H1 (cell line): ENCODE results near the gene REEP2. TPM values are rescaled to one million over a fixed set of nuclear protein-coding genes. Genes with fewer than 3 reads are reported as not detected.

ENCODE experiments used
- BACH1 ChIP-seq: IDR thresholded peaks from 2 replicates; pipeline ENCODE4 v1.6.1; 2012; ENCODE audit warnings: low read length, improper control_type of control experiment
- BRCA1 ChIP-seq: IDR thresholded peaks from 2 replicates; pipeline ENCODE4 v1.6.1; 2012; ENCODE audit warnings: low read depth, low read length, improper control_type of control experiment
- CTBP2 ChIP-seq: IDR thresholded peaks from 2 replicates; pipeline ENCODE4 v1.7.0; 2011; ENCODE audit warnings: borderline replicate concordance, mild to moderate bottlenecking, moderate library complexity, mixed read lengths, low read length; ENCODE audit not compliant: insufficient read depth, insufficient read length
- E2F6 ChIP-seq: IDR thresholded peaks from 2 replicates; pipeline ENCODE4 v1.6.1; 2012; ENCODE audit warnings: inconsistent platforms
- EGR1 ChIP-seq: IDR thresholded peaks from 2 replicates; pipeline ENCODE4 v1.6.1; 2011; ENCODE audit warnings: low read depth, low read length, borderline replicate concordance
- KDM1A ChIP-seq: fragments of 200-600, 300-600 bp; sonication (generic); IDR thresholded peaks from 2 replicates; pipeline ENCODE4 v1.7.1; 2016; ENCODE audit warnings: mild to moderate bottlenecking, low read length, borderline replicate concordance
- KDM4A ChIP-seq: IDR thresholded peaks from one replicate; pipeline ENCODE4 v1.7.1; 2012; ENCODE audit warnings: low read depth, mild to moderate bottlenecking, moderate library complexity, low read length, inconsistent platforms; ENCODE audit not compliant: severe bottlenecking
- MAX ChIP-seq: IDR thresholded peaks from 2 replicates; pipeline ENCODE4 v1.6.1; 2012; ENCODE audit warnings: inconsistent platforms
- PHF8 ChIP-seq: fragments of 200-600 bp; sonication (generic); conservative IDR thresholded peaks from 2 replicates; pipeline ENCODE4 v1.7.1; 2012; ENCODE audit warnings: low read depth, mild to moderate bottlenecking, inconsistent platforms, low read length, moderate library complexity
- POLR2A ChIP-seq, 2 experiments: IDR thresholded peaks; 1 replicate in 1 of 2; 2 replicates in 1 of 2; pipeline ENCODE4 v1.6.1; 2011; ENCODE audit warnings: low read depth in 2 of 2, low read length in 2 of 2, mild to moderate bottlenecking in 2 of 2; ENCODE audit errors: control extremely low read depth in 1 of 2
- POLR2AphosphoS5 ChIP-seq: IDR thresholded peaks from 2 replicates; pipeline ENCODE4 v1.6.1; 2011; ENCODE audit warnings: low read depth, low read length
- RAD21 ChIP-seq, 2 experiments: IDR thresholded peaks in 1 of 2; conservative IDR thresholded peaks in 1 of 2; 2 replicates each; pipeline ENCODE4 v1.6.1; 2011; ENCODE audit warnings: low read depth in 2 of 2, low read length in 2 of 2, improper control_type of control experiment in 1 of 2, inconsistent platforms in 1 of 2, mild to moderate bottlenecking in 1 of 2, moderate library complexity in 1 of 2
- RFX5 ChIP-seq: IDR thresholded peaks from 2 replicates; pipeline ENCODE4 v1.6.1; 2011; ENCODE audit warnings: low read depth, low read length, improper control_type of control experiment, borderline replicate concordance
- SP2 ChIP-seq: IDR thresholded peaks from 2 replicates; pipeline ENCODE4 v1.6.1; 2012; ENCODE audit warnings: mild to moderate bottlenecking, low read length, inconsistent platforms
- SRF ChIP-seq: IDR thresholded peaks from 2 replicates; pipeline ENCODE4 v1.6.1; 2011; ENCODE audit warnings: mild to moderate bottlenecking, low read depth, low read length, moderate library complexity
- TCF12 ChIP-seq: IDR thresholded peaks from 2 replicates; pipeline ENCODE4 v1.6.1; 2011; ENCODE audit warnings: low read depth, mild to moderate bottlenecking, low read length
- TEAD4 ChIP-seq: IDR thresholded peaks from 2 replicates; pipeline ENCODE4 v1.6.1; 2012; ENCODE audit warnings: low read depth, low read length, inconsistent platforms, mixed read lengths
- ZNF274 ChIP-seq: IDR thresholded peaks from 2 replicates; pipeline ENCODE4 v1.7.0; 2012; ENCODE audit warnings: low read length, borderline replicate concordance; ENCODE audit errors: extremely low read depth
- polyA plus RNA-seq, 7 experiments: library from polyadenylated mRNA; depleted of rRNA in 3 of 7; stranded (reverse) in 5 of 7; unstranded in 2 of 7; fragments of >200 nt in 5 of 7; fragments of 200-250 nt in 2 of 7; gene quantifications; 1 replicate in 5 of 7; 2 replicates in 1 of 7; 4 replicates in 1 of 7; pipeline versions ENCODE4 v1.2.1 to v1.2.3, GENCODE V29; 2011 to 2013; ENCODE audit warnings: missing spikeins in 2 of 7, mixed read lengths in 2 of 7
- total RNA-seq: library from RNA; stranded (reverse); fragmentation: NEBNext Ultra II Directional; extraction: Animal tissue kit (Norgen Biotek cat#: 25700); gene quantifications from 2 replicates; pipeline ENCODE4 v1.2.1, GENCODE V29; 2021
- TF ChIP-seq, protein P1 (sequence below): IDR thresholded peaks from 2 replicates; pipeline ENCODE4 v1.6.1; 2012; ENCODE audit warnings: low read length, inconsistent platforms
- TF ChIP-seq, protein P2 (sequence below): IDR thresholded peaks from 2 replicates; pipeline ENCODE4 v1.6.1; 2011; ENCODE audit warnings: low read length, improper control_type of control experiment

Gene REEP2
- total and polyA plus RNA-seq, 2 of the 8 experiments (the other 6 are each of a cell fraction or from before 2014, with no cell fraction given) = 26.5 to 40.2 TPM

GRCh38 chr5:138469540-138470321, 30.9 kb downstream of the REEP2 start (continued):
- TF ChIP-seq SRF (no peak), E2F6 (peak; percentile 36), RFX5 (no peak), KDM1A (no peak), EGR1 (no peak; the same call in 1 of the 2 replicates), MAX (peak; percentile 45; the same call in 1 of the 2 replicates), TEAD4 (peak; percentile 47; the same call in 1 of the 2 replicates), POLR2A (IDR thresholded peaks at IDR 0.05; ENCODE audit: control extremely low read depth in 1 of 2, low read depth in 2 of 2, low read length in 2 of 2) (peak in 1 of 2 experiments; percentile 93; a peak in 2 of 3 replicates), ZNF274 (no peak), CTBP2 (no peak), BACH1 (no peak), POLR2AphosphoS5 (peak; percentile 92), PHF8 (no peak), RAD21 (IDR thresholded peaks at IDR 0.05 in 1 of 2, conservative IDR thresholded peaks at IDR 0.05 in 1 of 2; ENCODE audit: low read depth in 2 of 2, low read length in 2 of 2) (no peak), SP2 (no peak), BRCA1 (peak; percentile 64; the same call in 1 of the 2 replicates), KDM4A (peak; percentile 30), TCF12 (peak; percentile 57; the same call in 1 of the 2 replicates)
- TF ChIP-seq, protein P1, sequence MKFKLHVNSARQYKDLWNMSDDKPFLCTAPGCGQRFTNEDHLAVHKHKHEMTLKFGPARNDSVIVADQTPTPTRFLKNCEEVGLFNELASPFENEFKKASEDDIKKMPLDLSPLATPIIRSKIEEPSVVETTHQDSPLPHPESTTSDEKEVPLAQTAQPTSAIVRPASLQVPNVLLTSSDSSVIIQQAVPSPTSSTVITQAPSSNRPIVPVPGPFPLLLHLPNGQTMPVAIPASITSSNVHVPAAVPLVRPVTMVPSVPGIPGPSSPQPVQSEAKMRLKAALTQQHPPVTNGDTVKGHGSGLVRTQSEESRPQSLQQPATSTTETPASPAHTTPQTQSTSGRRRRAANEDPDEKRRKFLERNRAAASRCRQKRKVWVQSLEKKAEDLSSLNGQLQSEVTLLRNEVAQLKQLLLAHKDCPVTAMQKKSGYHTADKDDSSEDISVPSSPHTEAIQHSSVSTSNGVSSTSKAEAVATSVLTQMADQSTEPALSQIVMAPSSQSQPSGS = peak; percentile 96
- TF ChIP-seq, protein P2, sequence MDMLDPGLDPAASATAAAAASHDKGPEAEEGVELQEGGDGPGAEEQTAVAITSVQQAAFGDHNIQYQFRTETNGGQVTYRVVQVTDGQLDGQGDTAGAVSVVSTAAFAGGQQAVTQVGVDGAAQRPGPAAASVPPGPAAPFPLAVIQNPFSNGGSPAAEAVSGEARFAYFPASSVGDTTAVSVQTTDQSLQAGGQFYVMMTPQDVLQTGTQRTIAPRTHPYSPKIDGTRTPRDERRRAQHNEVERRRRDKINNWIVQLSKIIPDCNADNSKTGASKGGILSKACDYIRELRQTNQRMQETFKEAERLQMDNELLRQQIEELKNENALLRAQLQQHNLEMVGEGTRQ = peak; percentile 58; the same call in 1 of the 2 replicates
